ENCODE results near the gene PBXIP1.

DNA sequence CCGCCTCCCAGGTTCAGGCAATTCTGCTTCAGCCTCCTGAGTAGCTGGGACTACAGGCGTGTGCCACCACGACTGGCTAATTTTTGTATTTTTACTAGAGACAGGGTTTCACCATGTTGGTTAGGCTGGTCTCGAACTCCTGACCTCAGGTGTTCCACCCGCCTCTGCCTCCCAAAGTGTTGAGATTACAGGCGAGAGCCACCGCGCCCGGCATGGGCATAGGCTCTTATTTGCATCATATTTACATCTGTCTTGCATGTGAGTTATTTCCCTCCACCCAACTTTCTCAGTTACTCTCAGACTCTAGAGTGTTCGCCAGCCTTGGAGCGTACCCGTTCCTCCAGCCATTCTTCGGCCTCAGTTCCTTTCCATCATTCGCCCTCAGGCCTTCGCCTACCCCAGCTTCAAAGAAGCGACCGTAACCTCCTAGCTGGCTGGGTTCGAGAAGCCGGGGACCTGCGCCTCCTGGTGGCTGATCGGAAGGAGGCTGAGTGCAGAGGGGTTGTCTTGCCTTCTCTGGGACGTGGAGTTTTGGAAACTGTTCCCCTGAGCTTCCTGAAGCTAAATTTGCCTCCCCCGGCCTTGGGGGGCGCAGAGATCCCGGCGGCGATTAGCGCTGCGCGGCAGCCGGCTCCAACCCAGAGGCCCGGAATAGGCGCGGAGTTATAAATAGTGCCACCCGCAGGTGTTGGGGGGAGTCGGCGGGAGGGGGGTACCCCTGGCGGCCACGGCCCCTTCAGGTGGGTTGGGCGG, 43.1 kb upstream of the PBXIP1 start:
- TF ChIP-seq, protein P1, sequence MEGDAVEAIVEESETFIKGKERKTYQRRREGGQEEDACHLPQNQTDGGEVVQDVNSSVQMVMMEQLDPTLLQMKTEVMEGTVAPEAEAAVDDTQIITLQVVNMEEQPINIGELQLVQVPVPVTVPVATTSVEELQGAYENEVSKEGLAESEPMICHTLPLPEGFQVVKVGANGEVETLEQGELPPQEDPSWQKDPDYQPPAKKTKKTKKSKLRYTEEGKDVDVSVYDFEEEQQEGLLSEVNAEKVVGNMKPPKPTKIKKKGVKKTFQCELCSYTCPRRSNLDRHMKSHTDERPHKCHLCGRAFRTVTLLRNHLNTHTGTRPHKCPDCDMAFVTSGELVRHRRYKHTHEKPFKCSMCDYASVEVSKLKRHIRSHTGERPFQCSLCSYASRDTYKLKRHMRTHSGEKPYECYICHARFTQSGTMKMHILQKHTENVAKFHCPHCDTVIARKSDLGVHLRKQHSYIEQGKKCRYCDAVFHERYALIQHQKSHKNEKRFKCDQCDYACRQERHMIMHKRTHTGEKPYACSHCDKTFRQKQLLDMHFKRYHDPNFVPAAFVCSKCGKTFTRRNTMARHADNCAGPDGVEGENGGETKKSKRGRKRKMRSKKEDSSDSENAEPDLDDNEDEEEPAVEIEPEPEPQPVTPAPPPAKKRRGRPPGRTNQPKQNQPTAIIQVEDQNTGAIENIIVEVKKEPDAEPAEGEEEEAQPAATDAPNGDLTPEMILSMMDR (IDR thresholded peaks at IDR 0.05; ENCODE audit: low read depth, low read length, poor library complexity, severe bottlenecking): peak; percentile 97
- no peak for TF ChIP-seq EZH2phosphoT487 (IDR thresholded peaks at IDR 0.05; ENCODE audit: borderline replicate concordance, low read length)

Data from DOHH2 (cell line).